ENCODE results near the gene L3MBTL4. TPM values are rescaled to one million over a fixed set of nuclear protein-coding genes. Genes with fewer than 3 reads are reported as not detected.
"Not testable (repeated sequence)": the region's sequence is repeated elsewhere in the genome, so short reads cannot be mapped to it uniquely, and the experiment has no call there.

The L3MBTL4 gene
- total and polyA plus RNA-seq, 4 donors: 3.9 to 11.5 (median 6.5) TPM

- Histone ChIP-seq H3K4me3 (ENCODE audit: low read depth, low read length) (no peak overlapping the region), H3K27ac (ENCODE audit: low read depth, low read length) (no peak overlapping the region), H3K9me3 (ENCODE audit: control insufficient read depth, insufficient read depth, low read length) (no peaks in the 10 kb centered on the region), H3K27me3 (ENCODE audit: control insufficient read depth, insufficient read depth, low read length) (no peaks in the 10 kb centered on the region), H3K36me3 (ENCODE audit: control insufficient read depth, insufficient read depth, low read length) (no peaks in the 10 kb centered on the region), H3K4me1 (ENCODE audit: control insufficient read depth, insufficient read depth, low read length) (no peaks in the 10 kb centered on the region)
- no peak for DNase-seq (ENCODE audit: low read depth in 4 of 6, low spot score in 6 of 6)
- no CpG with 5 or more reads among the region's 6 CpGs for WGBS (ENCODE audit: insufficient coverage)
Measured at GRCh38 chr18:6156446-6156845, 258.3 kb downstream of the L3MBTL4 start.

DNA sequence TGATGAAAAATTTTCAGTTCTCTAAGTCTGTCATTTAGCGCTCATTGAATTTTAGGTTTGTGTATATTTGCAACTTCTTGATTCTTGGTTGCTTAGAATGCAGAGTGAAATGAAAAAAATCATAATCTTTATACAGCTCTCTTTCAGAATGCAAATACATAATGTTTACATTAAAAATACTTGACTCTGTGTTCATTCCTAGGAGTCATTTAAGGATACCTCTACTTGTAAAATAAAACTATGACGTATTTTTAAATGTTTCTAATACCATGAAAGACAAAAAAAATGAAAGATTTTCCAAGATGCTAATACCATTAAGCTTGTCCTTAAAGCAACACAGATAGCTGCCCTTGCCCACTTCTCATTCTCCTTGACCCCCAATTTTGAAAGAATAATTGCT is 259.0 kb downstream of the L3MBTL4 start:
- H3K27ac ChIP-seq (ENCODE audit: low read depth, low read length): no peak overlapping the region
- H3K36me3 ChIP-seq (ENCODE audit: control insufficient read depth, insufficient read depth, low read length): no peaks in the 10 kb centered on the region
- WGBS (ENCODE audit: insufficient coverage): no CpG with 5 or more reads among the region's 2 CpGs
- H3K27me3 ChIP-seq (ENCODE audit: control insufficient read depth, insufficient read depth, low read length): no peaks in the 10 kb centered on the region
- H3K4me1 ChIP-seq (ENCODE audit: control insufficient read depth, insufficient read depth, low read length): no peaks in the 10 kb centered on the region
- DNase-seq (ENCODE audit: low read depth in 4 of 6, low spot score in 6 of 6): no peak
- no peaks in the 10 kb centered on the region for H3K9me3 ChIP-seq (ENCODE audit: control insufficient read depth, insufficient read depth, low read length)
- no peak overlapping the region for H3K4me3 ChIP-seq (ENCODE audit: low read depth, low read length)

GRCh38 chr18:6150430-6150829 is 264.3 kb downstream of the L3MBTL4 start:
- H3K4me1 ChIP-seq (ENCODE audit: control insufficient read depth, insufficient read depth, low read length): no peaks in the 10 kb centered on the region
- peaks cover 7% of the 10 kb centered on the region for H3K36me3 ChIP-seq (ENCODE audit: control insufficient read depth, insufficient read depth, low read length)
- WGBS (ENCODE audit: insufficient coverage): no CpG with 5 or more reads among the region's 3 CpGs
- no peaks in the 10 kb centered on the region for H3K27me3 ChIP-seq (ENCODE audit: control insufficient read depth, insufficient read depth, low read length)
- DNase-seq (ENCODE audit: low read depth in 4 of 6, low spot score in 6 of 6): peak in 2 of 6 donors; percentile 36 to 64
- H3K27ac ChIP-seq (ENCODE audit: low read depth, low read length): no peak overlapping the region
- no peaks in the 10 kb centered on the region for H3K9me3 ChIP-seq (ENCODE audit: control insufficient read depth, insufficient read depth, low read length)
- H3K4me3 ChIP-seq (ENCODE audit: low read depth, low read length): no peak overlapping the region

GRCh38 chr18:6146307-6146661 is 268.4 kb downstream of the L3MBTL4 start:
- no peaks in the 10 kb centered on the region for H3K27me3 ChIP-seq (ENCODE audit: control insufficient read depth, insufficient read depth, low read length)
- H3K27ac ChIP-seq (ENCODE audit: low read depth, low read length): no peak overlapping the region
- no peaks in the 10 kb centered on the region for H3K4me1 ChIP-seq (ENCODE audit: control insufficient read depth, insufficient read depth, low read length)
- no peak for DNase-seq (ENCODE audit: low read depth in 4 of 6, low spot score in 6 of 6)
- WGBS (ENCODE audit: insufficient coverage): 90% methylated on average over 13 of the region's 16 CpGs
- H3K36me3 ChIP-seq (ENCODE audit: control insufficient read depth, insufficient read depth, low read length): peaks cover 7% of the 10 kb centered on the region
- no peaks in the 10 kb centered on the region for H3K9me3 ChIP-seq (ENCODE audit: control insufficient read depth, insufficient read depth, low read length)
- H3K4me3 ChIP-seq (ENCODE audit: low read depth, low read length): no peak overlapping the region

- DNase-seq (ENCODE audit: low read depth in 4 of 6, low spot score in 6 of 6): no peak
- Histone ChIP-seq H3K27ac (ENCODE audit: low read depth, low read length) (no peak overlapping the region), H3K4me3 (ENCODE audit: low read depth, low read length) (no peak overlapping the region), H3K27me3 (ENCODE audit: control insufficient read depth, insufficient read depth, low read length) (no peaks in the 10 kb centered on the region), H3K9me3 (ENCODE audit: control insufficient read depth, insufficient read depth, low read length) (no peaks in the 10 kb centered on the region), H3K36me3 (ENCODE audit: control insufficient read depth, insufficient read depth, low read length) (peaks cover 7% of the 10 kb centered on the region), H3K4me1 (ENCODE audit: control insufficient read depth, insufficient read depth, low read length) (no peaks in the 10 kb centered on the region)
- WGBS (ENCODE audit: insufficient coverage): 77% methylated on average over 17 of the region's 18 CpGs
Measured at GRCh38 chr18:6145645-6146306, 268.9 kb downstream of the L3MBTL4 start.

DNA sequence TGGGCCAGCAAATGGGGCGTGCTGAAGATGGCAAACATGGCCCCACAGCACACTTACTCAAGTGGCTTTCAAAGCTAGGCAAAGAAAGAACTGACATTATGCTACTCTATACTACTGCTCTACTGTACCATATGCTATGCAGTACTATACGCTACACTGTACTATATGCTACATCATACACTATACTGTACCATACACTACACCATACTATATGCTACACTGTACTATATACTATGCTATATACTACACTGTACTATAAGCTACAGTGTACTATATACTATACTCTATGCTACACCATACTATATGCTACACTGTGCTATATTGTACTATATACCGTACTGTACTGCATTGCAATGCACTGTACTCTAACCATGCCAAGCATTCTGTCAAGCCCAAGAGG is 275.7 kb downstream of the L3MBTL4 start:
- H3K27me3 ChIP-seq (ENCODE audit: control insufficient read depth, insufficient read depth, low read length): no peaks in the 10 kb centered on the region
- H3K4me3 ChIP-seq (ENCODE audit: low read depth, low read length): no peak overlapping the region
- no peak overlapping the region for H3K27ac ChIP-seq (ENCODE audit: low read depth, low read length)
- H3K4me1 ChIP-seq (ENCODE audit: control insufficient read depth, insufficient read depth, low read length): peaks cover 3% of the 10 kb centered on the region
- H3K9me3 ChIP-seq (ENCODE audit: control insufficient read depth, insufficient read depth, low read length): no peaks in the 10 kb centered on the region
- no peak for DNase-seq (ENCODE audit: low read depth in 4 of 6, low spot score in 6 of 6)
- 100% methylated on average over 2 of the region's 3 CpGs for WGBS (ENCODE audit: insufficient coverage)
- no peaks in the 10 kb centered on the region for H3K36me3 ChIP-seq (ENCODE audit: control insufficient read depth, insufficient read depth, low read length)

DNA sequence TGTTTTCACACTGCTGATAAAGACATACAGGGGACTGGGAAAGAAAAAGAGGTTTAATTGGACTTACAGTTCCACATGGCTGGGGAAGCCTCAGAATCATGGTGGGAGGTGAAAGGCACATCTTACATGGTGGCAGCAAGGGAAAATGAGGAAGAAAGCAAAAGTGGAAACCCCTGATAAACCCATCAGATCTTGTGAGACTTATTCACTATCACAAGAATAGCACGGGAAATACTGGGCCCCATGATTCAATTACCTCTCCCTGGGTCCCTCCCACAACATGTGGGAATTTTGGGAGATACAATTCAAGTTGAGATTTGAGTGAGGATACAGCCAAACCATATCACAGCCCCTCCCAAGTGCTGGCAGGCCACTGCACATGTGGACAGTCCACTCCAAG is 278.8 kb downstream of the L3MBTL4 start:
- not testable (repeated sequence) for H3K4me3 ChIP-seq (ENCODE audit: low read depth, low read length); DNase-seq (ENCODE audit: low read depth in 4 of 6, low spot score in 6 of 6); H3K4me1 ChIP-seq (ENCODE audit: control insufficient read depth, insufficient read depth, low read length); H3K36me3 ChIP-seq (ENCODE audit: control insufficient read depth, insufficient read depth, low read length); H3K27ac ChIP-seq (ENCODE audit: low read depth, low read length); H3K9me3 ChIP-seq (ENCODE audit: control insufficient read depth, insufficient read depth, low read length); H3K27me3 ChIP-seq (ENCODE audit: control insufficient read depth, insufficient read depth, low read length)
- WGBS (ENCODE audit: insufficient coverage): no CpG with 5 or more reads among the region's 1 CpG

GRCh38 chr18:6135029-6135428 is 279.7 kb downstream of the L3MBTL4 start:
- H3K4me1 ChIP-seq (ENCODE audit: control insufficient read depth, insufficient read depth, low read length); H3K4me3 ChIP-seq (ENCODE audit: low read depth, low read length); H3K36me3 ChIP-seq (ENCODE audit: control insufficient read depth, insufficient read depth, low read length); H3K27me3 ChIP-seq (ENCODE audit: control insufficient read depth, insufficient read depth, low read length); DNase-seq (ENCODE audit: low read depth in 4 of 6, low spot score in 6 of 6); H3K9me3 ChIP-seq (ENCODE audit: control insufficient read depth, insufficient read depth, low read length); H3K27ac ChIP-seq (ENCODE audit: low read depth, low read length): not testable (repeated sequence)
- 100% methylated on average over 2 of the region's 2 CpGs for WGBS (ENCODE audit: insufficient coverage)

- H3K27ac ChIP-seq (ENCODE audit: low read depth, low read length): no peak overlapping the region
Measured at GRCh38 chr18:6132751-6133368, 281.9 kb downstream of the L3MBTL4 start.

DNA sequence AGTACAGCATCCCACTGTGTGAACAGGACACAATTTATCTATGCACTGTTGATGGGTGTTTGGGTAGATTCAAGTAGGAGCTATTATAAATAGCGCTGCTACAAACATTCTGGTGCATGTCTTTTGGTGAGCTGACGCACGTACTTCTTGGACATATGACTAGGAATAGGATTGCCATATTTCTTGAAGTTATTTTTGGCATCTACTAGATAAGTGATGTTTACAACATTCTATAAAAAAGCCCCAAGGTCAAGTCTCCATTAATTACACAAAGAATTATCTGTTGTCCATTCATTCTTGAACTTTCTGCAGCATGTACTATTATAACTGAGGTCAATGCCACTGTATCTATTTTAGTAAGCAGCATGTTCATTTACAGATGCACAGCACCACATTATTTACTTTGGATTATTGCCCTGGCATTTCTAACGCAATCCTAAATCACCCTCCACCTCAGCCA is 293.9 kb downstream of the L3MBTL4 start:
- no peaks in the 10 kb centered on the region for H3K36me3 ChIP-seq (ENCODE audit: control insufficient read depth, insufficient read depth, low read length)
- no peaks in the 10 kb centered on the region for H3K27me3 ChIP-seq (ENCODE audit: control insufficient read depth, insufficient read depth, low read length)
- no peak overlapping the region for H3K4me3 ChIP-seq (ENCODE audit: low read depth, low read length)
- DNase-seq (ENCODE audit: low read depth in 4 of 6, low spot score in 6 of 6): no peak
- H3K4me1 ChIP-seq (ENCODE audit: control insufficient read depth, insufficient read depth, low read length): no peaks in the 10 kb centered on the region
- no peak overlapping the region for H3K27ac ChIP-seq (ENCODE audit: low read depth, low read length)
- peaks cover 3% of the 10 kb centered on the region for H3K9me3 ChIP-seq (ENCODE audit: control insufficient read depth, insufficient read depth, low read length)
- 80% methylated on average over 1 of the region's 4 CpGs for WGBS (ENCODE audit: insufficient coverage)

More at GRCh38 chr18:6132751-6133368, 281.9 kb downstream of the L3MBTL4 start:
- Histone ChIP-seq H3K4me3 (ENCODE audit: low read depth, low read length) (no peak overlapping the region), H3K9me3 (ENCODE audit: control insufficient read depth, insufficient read depth, low read length) (no peaks in the 10 kb centered on the region), H3K4me1 (ENCODE audit: control insufficient read depth, insufficient read depth, low read length) (no peaks in the 10 kb centered on the region), H3K36me3 (ENCODE audit: control insufficient read depth, insufficient read depth, low read length) (no peaks in the 10 kb centered on the region), H3K27me3 (ENCODE audit: control insufficient read depth, insufficient read depth, low read length) (no peaks in the 10 kb centered on the region)
- no peak for DNase-seq (ENCODE audit: low read depth in 4 of 6, low spot score in 6 of 6)
- 86% methylated on average over 8 of the region's 10 CpGs for WGBS (ENCODE audit: insufficient coverage)

Measured in spinal cord (tissue), 10 donors.